ENCODE measurements around the gene SPRING1. TPM values are rescaled to one million over a fixed set of nuclear protein-coding genes. Genes with fewer than 3 reads are reported as not detected.

The SPRING1 gene
- total and polyA plus RNA-seq, 4 donors: 41.8 to 116 (median 79.3) TPM

GRCh38 chr12:116780942-116781341, 43.1 kb upstream of the SPRING1 start:
- Histone ChIP-seq H3K27ac (ENCODE audit: low read depth in 1 of 2, low read length in 1 of 2) (no peak overlapping the region), H3K27me3 (ENCODE audit: control insufficient read depth in 3 of 3, insufficient read depth in 3 of 3, low read length in 2 of 3) (no peaks in the 10 kb centered on the region), H3K4me3 (no peak overlapping the region), H3K4me1 (ENCODE audit: control insufficient read depth in 5 of 5, insufficient read depth in 5 of 5, low read length in 5 of 5) (no peaks in the 10 kb centered on the region), H3K9me3 (ENCODE audit: control insufficient read depth in 4 of 4, insufficient read depth in 3 of 4, low read length in 3 of 4) (peaks cover 0 to 2% (median 0%) of the 10 kb centered on the region in 4 donors), H3K36me3 (ENCODE audit: control insufficient read depth in 4 of 4, insufficient read depth in 4 of 4, low read length in 4 of 4) (no peaks in the 10 kb centered on the region), H3K9ac (ENCODE audit: insufficient read depth in 1 of 2, low read length in 2 of 2) (no peak overlapping the region)
- no peak for ATAC-seq (ENCODE audit: insufficient read depth, low FRiP score)
- DNase-seq: no peak
- whole genome bisulfite sequencing, 2 donors: 73 to 85% methylated on average over 4 of the region's 4 CpGs
- no peak for TF ChIP-seq CTCF (IDR thresholded peaks at IDR 0.05; ENCODE audit: control extremely low read depth, extremely low read depth)

- H3K36me3 ChIP-seq (ENCODE audit: control insufficient read depth in 4 of 4, insufficient read depth in 4 of 4, low read length in 4 of 4): no peaks in the 10 kb centered on the region
- no peak for ATAC-seq (ENCODE audit: insufficient read depth, low FRiP score)
- no peak overlapping the region for H3K4me3 ChIP-seq
- no peaks in the 10 kb centered on the region for H3K27me3 ChIP-seq (ENCODE audit: control insufficient read depth in 3 of 3, insufficient read depth in 3 of 3, low read length in 2 of 3)
- no peaks in the 10 kb centered on the region for H3K4me1 ChIP-seq (ENCODE audit: control insufficient read depth in 5 of 5, insufficient read depth in 5 of 5, low read length in 5 of 5)
- peaks cover 0 to 2% (median 0%) of the 10 kb centered on the region in 4 donors for H3K9me3 ChIP-seq (ENCODE audit: control insufficient read depth in 4 of 4, insufficient read depth in 3 of 4, low read length in 3 of 4)
- no peak overlapping the region for H3K9ac ChIP-seq (ENCODE audit: insufficient read depth in 1 of 2, low read length in 2 of 2)
- TF ChIP-seq CTCF (IDR thresholded peaks at IDR 0.05; ENCODE audit: control extremely low read depth, extremely low read depth): no peak
- no peak for DNase-seq
- 91 to 96% methylated on average over 2 of the region's 2 CpGs for WGBS, 2 donors
- H3K27ac ChIP-seq (ENCODE audit: low read depth in 1 of 2, low read length in 1 of 2): no peak overlapping the region
Observed at GRCh38 chr12:116779597-116779996, 41.7 kb upstream of the SPRING1 start.

GRCh38 chr12:116777245-116777644, 39.4 kb upstream of the SPRING1 start:
- DNase-seq (no peak), ATAC-seq (ENCODE audit: insufficient read depth, low FRiP score) (no peak)
- no peaks in the 10 kb centered on the region for H3K4me1 ChIP-seq (ENCODE audit: control insufficient read depth in 5 of 5, insufficient read depth in 5 of 5, low read length in 5 of 5)
- peaks cover 0 to 2% (median 0%) of the 10 kb centered on the region in 4 donors for H3K9me3 ChIP-seq (ENCODE audit: control insufficient read depth in 4 of 4, insufficient read depth in 3 of 4, low read length in 3 of 4)
- 97 to 100% methylated on average over 1 of the region's 1 CpG for WGBS, 2 donors
- H3K27me3 ChIP-seq (ENCODE audit: control insufficient read depth in 3 of 3, insufficient read depth in 3 of 3, low read length in 2 of 3): no peaks in the 10 kb centered on the region
- no peaks in the 10 kb centered on the region for H3K36me3 ChIP-seq (ENCODE audit: control insufficient read depth in 4 of 4, insufficient read depth in 4 of 4, low read length in 4 of 4)
- H3K27ac ChIP-seq (ENCODE audit: low read depth in 1 of 2, low read length in 1 of 2): no peak overlapping the region
- no peak for TF ChIP-seq CTCF (IDR thresholded peaks at IDR 0.05; ENCODE audit: control extremely low read depth, extremely low read depth)
- no peak overlapping the region for H3K9ac ChIP-seq (ENCODE audit: insufficient read depth in 1 of 2, low read length in 2 of 2)
- no peak overlapping the region for H3K4me3 ChIP-seq

GRCh38 chr12:116774020-116774419, 36.2 kb upstream of the SPRING1 start:
- Histone ChIP-seq H3K4me3 (no peak overlapping the region), H3K9ac (ENCODE audit: insufficient read depth in 1 of 2, low read length in 2 of 2) (no peak overlapping the region), H3K27me3 (ENCODE audit: control insufficient read depth in 3 of 3, insufficient read depth in 3 of 3, low read length in 2 of 3) (no peaks in the 10 kb centered on the region), H3K36me3 (ENCODE audit: control insufficient read depth in 4 of 4, insufficient read depth in 4 of 4, low read length in 4 of 4) (no peaks in the 10 kb centered on the region), H3K27ac (ENCODE audit: low read depth in 1 of 2, low read length in 1 of 2) (no peak overlapping the region), H3K4me1 (ENCODE audit: control insufficient read depth in 5 of 5, insufficient read depth in 5 of 5, low read length in 5 of 5) (no peaks in the 10 kb centered on the region), H3K9me3 (ENCODE audit: control insufficient read depth in 4 of 4, insufficient read depth in 3 of 4, low read length in 3 of 4) (no peaks in the 10 kb centered on the region)
- no peak for ATAC-seq (ENCODE audit: insufficient read depth, low FRiP score)
- DNase-seq: no peak
- no peak for TF ChIP-seq CTCF (IDR thresholded peaks at IDR 0.05; ENCODE audit: control extremely low read depth, extremely low read depth)
- 70 to 89% methylated on average over 4 of the region's 4 CpGs for WGBS, 2 donors
